GM18517 (cell line): ENCODE results near the gene GALNT1.
A peak's percentile ranks its signal among the peaks of the same experiment; 100 is the strongest.

ENCODE experiments used
- ATAC-seq: cut with Tn5 transposase; IDR thresholded peaks from one replicate; pipeline ENCODE4 v1.9.1; 2021; ENCODE audit warnings: mild to moderate bottlenecking, moderate library complexity; ENCODE audit not compliant: unreplicated experiment

Gene GALNT1

DNA sequence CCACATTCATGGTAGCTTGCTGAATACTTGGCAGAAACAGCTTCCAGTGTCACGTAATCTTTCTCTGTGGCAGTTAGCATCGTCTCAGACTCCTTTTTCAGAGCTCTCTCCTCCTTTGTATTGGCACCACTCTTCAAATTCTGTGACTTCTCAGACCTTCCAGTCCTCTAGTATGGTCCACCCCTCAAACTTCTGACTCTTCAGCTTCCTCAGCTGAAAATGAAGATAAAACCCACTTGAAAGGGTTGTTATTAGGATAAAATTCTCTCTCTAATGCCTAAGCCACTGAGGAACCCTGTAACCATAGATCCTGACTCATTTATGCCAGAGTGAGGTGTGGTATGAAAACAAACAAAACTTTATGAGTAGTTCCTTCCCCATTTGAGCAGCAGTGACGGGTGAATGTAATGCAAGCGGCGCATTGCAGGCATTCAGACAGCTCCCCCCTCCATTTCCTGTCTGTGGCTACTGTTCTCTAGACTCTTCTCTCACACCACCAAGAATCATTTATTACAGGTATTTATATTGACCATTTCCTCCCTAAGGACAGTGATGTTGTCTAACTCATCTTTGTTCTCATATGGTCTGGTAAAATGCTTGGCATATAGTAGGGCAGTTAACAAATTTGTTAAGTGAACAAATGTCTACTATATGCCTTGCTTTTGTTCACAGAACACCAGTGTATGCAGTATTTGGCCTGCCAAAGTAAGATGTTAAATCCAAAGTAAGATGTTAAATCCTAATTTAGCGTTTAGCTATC is 35.3 kb downstream of the GALNT1 start:
- ATAC-seq: peak; percentile 100

DNA sequence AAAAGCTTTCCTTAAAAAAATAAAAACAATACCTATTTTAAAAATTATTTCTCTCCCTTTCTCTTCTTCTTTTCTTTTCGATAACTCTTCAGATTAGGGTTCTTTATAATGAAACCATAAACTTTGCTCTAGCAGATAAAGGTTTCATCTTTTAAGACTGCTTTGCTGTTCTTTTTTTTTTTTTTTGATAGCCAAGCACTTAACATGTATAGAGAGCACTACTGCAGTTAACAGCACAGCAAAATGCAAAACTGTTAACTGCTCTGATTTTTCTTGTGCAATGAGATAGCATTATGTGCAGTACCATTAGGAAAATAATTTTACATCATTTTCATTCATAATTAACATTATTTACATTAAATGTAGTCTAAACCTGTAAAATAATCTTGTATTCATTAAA is 36.3 kb downstream of the GALNT1 start:
- no peak for ATAC-seq

GRCh38 chr18:35618289-35618688 is 36.7 kb downstream of the GALNT1 start:
- ATAC-seq: no peak

GRCh38 chr18:35618696-35619095 is 37.2 kb downstream of the GALNT1 start:
- ATAC-seq: no peak

DNA sequence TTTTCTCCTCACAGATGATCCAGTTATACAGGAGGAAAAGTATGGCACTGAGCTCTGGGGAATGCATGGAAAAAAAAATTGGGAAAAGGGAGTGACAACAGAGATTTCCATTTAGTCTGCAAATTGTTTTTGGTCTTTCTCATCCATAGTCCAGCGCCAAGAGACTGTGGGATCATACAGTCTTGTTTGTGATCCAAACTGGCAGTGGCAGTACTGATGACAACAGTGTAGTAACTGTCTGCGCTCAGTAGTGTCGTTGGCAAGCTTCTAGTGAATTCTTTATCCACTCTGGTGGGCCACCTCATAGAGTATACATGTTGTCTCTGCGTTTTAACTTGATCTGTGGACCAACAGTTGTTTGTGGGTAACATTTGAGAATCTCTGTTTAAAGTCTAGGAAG is 37.9 kb downstream of the GALNT1 start:
- ATAC-seq: no peak

DNA sequence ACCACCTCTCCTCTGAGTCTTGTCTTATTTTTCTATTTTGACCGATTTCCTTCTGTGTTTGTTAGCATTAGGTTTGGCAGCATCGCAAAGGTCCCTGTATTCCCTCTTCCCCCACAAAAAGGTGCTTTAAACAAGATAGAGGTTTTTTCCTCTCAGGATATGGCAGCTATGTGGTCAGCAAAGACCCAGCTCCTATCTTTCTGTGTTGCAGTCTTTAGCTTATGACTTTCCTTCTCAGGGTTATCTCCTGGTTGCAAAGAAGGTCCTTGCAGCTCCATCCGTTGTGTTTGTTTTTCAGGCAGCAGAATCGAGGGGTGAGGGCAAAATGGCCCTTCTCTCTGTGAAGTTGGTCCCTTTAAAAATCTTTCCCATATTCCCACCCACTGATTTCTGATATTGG is 38.4 kb downstream of the GALNT1 start:
- ATAC-seq: no peak

DNA sequence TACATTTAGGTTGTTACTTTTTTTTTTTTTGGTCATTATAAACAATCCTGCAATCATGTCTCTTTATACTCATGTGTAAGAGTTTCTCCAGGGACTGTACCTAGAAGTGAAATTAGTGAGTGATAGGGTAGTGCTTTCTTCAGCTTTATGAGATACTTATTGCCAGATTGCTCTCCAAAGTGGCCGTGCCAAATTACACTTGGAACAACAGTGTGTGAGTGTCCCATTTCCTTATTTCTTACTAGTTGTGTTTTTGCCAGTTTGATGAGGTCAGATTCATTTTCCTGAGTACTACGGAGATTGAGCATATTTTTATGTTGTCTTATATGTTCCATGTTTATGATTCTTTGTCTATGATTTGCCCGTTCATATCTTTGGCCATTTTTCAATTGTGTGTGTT is 39.2 kb downstream of the GALNT1 start:
- no peak for ATAC-seq

DNA sequence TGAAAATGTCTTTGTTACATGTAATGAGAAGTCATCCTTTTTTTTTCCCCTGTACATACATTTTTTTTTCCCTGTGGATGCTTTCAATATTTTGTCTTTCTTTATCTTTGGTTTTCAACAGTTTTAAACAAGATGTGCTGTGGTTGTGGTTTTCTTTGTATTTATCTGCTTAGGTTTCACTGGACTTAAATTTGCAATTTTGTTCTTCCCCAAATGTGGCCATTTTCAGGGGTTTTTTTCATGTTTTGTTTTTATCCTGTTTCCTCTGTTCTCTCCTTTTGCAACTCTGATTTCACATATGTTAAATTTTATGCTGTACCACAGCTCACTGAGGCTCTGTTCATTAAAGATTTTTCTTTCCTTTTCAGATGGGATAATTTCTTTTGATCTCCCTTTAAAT is 41.7 kb downstream of the GALNT1 start:
- ATAC-seq: no peak

DNA sequence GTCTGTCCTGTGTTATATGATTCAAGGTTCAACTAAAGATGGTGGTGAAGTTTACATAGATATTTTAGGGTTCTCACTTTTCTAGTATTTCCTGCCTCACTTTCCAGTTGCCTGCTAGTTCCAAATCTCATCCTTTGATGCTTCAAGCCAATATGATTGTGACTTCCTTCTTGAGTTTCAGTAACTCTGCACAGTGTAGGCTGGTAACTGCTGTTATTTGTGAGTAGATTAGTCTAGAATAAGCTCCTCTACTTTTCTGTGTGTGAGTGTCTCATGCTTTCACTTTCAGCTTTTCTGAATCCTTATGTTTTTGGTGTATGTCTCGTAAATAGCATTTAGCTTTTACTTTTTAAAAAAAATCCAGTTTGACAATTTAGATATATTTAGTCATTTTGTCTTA is 42.6 kb downstream of the GALNT1 start:
- peak; percentile 90 for ATAC-seq

DNA sequence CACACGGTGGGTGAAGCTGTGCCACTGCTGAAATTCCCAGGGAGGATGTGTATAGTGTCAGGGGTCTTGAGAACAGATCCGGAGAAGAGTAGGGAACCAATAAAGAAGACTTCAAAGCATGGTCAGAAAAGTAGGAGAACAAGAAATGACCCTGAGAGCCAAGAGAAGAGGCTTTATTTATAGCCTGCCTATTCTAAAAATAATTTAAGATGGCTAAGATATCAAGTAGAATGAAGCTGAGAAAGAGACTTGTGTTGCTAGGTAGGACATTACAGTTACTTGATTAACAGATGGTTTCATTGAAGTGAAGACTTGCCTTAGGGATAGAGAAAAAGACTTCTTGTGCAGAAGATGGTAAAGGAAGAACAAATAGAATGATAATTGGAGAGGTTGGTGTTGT is 43.7 kb downstream of the GALNT1 start:
- ATAC-seq: no peak

GRCh38 chr18:35633761-35634160 is 52.2 kb downstream of the GALNT1 start:
- no peak for ATAC-seq

DNA sequence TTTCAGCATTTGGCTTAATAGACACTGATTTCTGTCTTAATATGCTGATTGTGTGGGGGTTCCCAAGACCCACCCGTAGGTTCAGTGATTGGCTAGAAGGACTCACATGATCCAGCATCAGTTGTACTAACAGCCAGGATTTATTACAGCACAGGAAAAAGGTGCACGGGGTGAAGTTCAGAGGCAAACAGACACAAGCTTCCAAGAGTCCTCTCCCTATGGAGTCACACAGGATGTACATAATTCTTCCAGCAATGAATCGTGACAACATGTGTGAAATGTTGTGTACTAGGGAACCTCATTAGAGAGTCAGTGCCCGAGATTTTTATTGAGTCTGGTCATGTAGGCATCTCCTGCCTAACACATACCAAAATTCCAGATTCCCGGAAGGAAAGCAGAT is 52.8 kb downstream of the GALNT1 start:
- no peak for ATAC-seq

- ATAC-seq: no peak
Observed at GRCh38 chr18:35635170-35635569, 53.6 kb downstream of the GALNT1 start.

DNA sequence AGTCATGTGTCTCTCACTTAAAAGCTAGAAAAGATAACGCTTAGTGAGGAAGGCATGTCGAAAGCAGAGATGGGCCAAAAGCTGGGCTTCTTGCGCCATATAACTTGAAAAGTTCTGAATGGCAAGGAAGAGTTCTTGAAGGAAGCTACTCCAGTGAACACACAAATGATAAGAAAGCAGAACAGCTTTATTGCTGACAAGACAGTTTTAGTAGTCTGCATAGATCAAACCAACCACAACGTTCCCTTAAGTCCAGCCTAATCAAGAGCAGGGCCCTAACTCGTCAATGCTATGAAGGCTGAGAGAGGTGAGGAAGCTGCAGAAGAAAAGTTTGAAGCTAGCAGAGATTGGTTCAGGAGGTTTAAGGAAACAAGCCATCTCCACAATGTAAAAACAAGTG is 55.7 kb downstream of the GALNT1 start:
- no peak for ATAC-seq

DNA sequence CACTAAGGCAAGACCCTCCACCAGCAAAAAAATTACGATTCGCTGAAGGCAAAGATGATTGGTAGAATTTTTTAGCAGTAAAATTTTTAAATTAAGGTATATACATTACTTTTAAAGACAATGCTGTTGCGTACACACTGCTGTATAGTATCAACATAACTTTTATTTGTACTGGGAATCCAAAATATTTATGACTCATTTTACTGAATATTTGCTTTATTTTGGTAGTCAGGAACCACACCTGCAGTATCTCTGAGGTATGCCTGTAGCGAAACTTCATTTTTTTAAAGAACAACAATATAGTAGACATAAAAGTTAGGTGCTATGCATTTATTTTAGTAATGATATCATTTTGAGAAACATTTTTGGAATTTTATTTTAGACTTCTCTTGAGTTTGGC is 57.8 kb downstream of the GALNT1 start:
- no peak for ATAC-seq

- no peak for ATAC-seq
Observed at GRCh38 chr18:35641467-35641866, 59.9 kb downstream of the GALNT1 start.

DNA sequence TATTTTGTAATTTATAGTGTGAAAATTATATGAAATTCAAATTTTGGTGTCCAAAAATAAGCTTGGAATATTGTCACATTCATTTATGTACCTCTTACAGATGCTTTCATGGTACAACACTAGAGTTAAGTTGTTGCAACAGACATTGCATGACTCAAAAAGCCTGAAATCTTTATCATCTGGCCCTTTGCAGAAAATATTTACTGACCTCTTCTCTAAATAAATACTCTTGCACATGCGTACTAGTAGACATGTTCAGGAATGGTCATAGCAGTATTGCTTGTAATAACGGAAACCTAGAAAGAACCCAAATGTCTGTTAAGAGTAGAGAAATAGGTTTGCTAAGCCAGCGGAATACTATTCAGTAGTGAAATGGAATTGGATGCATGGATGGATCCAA is 60.4 kb downstream of the GALNT1 start:
- no peak for ATAC-seq

DNA sequence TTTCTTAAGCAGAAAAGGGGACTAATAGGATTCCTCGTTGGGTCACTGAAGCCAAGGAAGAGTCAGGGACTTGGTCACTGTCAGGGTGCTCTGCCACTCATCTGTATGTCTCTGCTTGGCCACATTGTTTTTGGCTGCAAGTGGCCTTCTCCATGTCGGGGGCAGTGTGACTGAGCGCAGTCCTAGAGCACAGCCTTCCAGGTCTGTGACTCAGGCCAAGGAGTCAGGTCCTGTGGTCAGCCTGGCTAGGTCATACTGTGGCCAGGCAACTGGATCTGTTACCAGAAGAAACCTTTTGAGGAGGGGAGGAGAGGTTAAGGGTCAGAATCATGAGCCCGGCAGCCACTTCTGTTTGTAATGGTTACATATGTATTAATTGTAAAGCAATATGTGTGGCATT is 61.3 kb downstream of the GALNT1 start:
- ATAC-seq: no peak

GRCh38 chr18:35646449-35646848 is 64.9 kb downstream of the GALNT1 start:
- no peak for ATAC-seq

- ATAC-seq: no peak
Observed at GRCh38 chr18:35653392-35654135, 72.0 kb downstream of the GALNT1 start.

DNA sequence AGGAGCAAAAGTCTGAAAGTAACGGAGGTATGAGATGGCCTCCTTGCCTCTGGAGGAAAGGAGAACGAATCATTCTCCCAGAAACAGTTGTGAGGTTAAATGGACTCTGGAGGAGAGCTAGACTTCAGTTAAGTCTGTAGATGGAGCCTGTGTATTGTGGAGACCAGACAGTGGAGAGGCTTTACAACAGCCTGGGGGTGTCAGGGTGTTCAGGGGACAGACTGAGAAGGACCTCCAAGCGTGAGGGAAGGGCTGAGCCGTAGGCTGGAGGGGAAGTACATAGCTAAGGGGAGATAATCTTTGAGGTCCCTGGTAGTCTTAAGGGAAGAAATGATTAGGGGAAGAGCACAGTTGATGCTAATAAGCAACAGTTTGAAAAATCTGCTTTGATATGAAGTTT is 76.6 kb downstream of the GALNT1 start:
- no peak for ATAC-seq

GRCh38 chr18:35661483-35662146 is 80.1 kb downstream of the GALNT1 start:
- no peak for ATAC-seq
